22Rv1 (cell line): ENCODE measurements around the gene CCDC102A.

ENCODE experiments used
- CTCF ChIP-seq: fragments of 450-650 bp; IDR thresholded peaks from 2 replicates; pipeline ENCODE4 v1.5.1; 2017; ENCODE audit warnings: mild to moderate bottlenecking
- ZFX ChIP-seq: fragments of 450-650 bp; IDR thresholded peaks from 2 replicates; pipeline ENCODE4 v1.6.1; 2017; ENCODE audit warnings: antibody characterized with exemption, borderline replicate concordance

GRCh38 chr16:57562066-57562465 is 25.7 kb upstream of the CCDC102A start:
- TF ChIP-seq CTCF = no peak
- TF ChIP-seq ZFX = no peak
